Subcutaneous adipose tissue (tissue), 4 donors: ENCODE results near the gene THEM5. TPM values are rescaled to one million over a fixed set of nuclear protein-coding genes. Genes with fewer than 3 reads are reported as not detected.

Source experiments
- CTCF ChIP-seq: fragments of 450-650 bp; IDR thresholded peaks from one replicate; pipeline ENCODE4 v1.5.1; 2016; ENCODE audit warnings: low read depth, mild to moderate bottlenecking, control low read depth, antibody characterized with exemption, moderate library complexity
- total RNA-seq, 4 donors: library from RNA; depleted of rRNA; stranded (reverse); fragments of >200 nt; gene quantifications; one replicate each; pipeline ENCODE4 v1.1.0, GENCODE V29; 2016

Gene THEM5
- total RNA-seq, 4 donors from 2014 or later, result not detected

GRCh38 chr1:151868486-151868885 lies 15.0 kb upstream of the THEM5 start:
- no peak for TF ChIP-seq CTCF

- TF ChIP-seq CTCF, result no peak
Measured at GRCh38 chr1:151867765-151868411, 14.4 kb upstream of the THEM5 start.

- TF ChIP-seq CTCF, result no peak
Measured at GRCh38 chr1:151867321-151867720, 13.8 kb upstream of the THEM5 start.

GRCh38 chr1:151864411-151864810 lies 10.9 kb upstream of the THEM5 start:
- no peak for TF ChIP-seq CTCF

- no peak for TF ChIP-seq CTCF
Measured at GRCh38 chr1:151862604-151863003, 9.1 kb upstream of the THEM5 start.

GRCh38 chr1:151860504-151861187 lies 7.1 kb upstream of the THEM5 start:
- TF ChIP-seq CTCF, result no peak

- TF ChIP-seq CTCF, result no peak
Measured at GRCh38 chr1:151859891-151860293, 6.4 kb upstream of the THEM5 start.
